H54 (cell line): ENCODE results near the gene JAZF1.

Experiments used
- DNase-seq: peaks from one replicate; pipeline ENCODE4 v3.0.0; 2011; ENCODE audit warnings: low spot score, mixed read lengths; ENCODE audit not compliant: insufficient read length
- FAIRE-seq: peaks from 3 replicates; lab custom pipeline; 2011; peaks lifted over from hg19 to GRCh38; lab: Jason Lieb, UNC
- POLR2A ChIP-seq: IDR thresholded peaks from 2 replicates; pipeline ENCODE4 v1.6.1; 2011; ENCODE audit warnings: low read depth, mild to moderate bottlenecking, low read length

The JAZF1 gene

GRCh38 chr7:28181416-28181815 lies 821 bp upstream of the JAZF1 start:
- DNase-seq (no peak), FAIRE-seq (no peak)
- TF ChIP-seq POLR2A, result no peak

GRCh38 chr7:28180031-28180363 lies 598 bp downstream of the JAZF1 start:
- DNase-seq (no peak), FAIRE-seq (no peak)
- TF ChIP-seq POLR2A, result no peak

GRCh38 chr7:28179120-28180030 lies 1.2 kb downstream of the JAZF1 start:
- FAIRE-seq (no peak), DNase-seq (peak; percentile 87)
- peak; percentile 67; the same call in 1 of the 2 replicates for TF ChIP-seq POLR2A

- DNase-seq (no peak), FAIRE-seq (no peak)
- TF ChIP-seq POLR2A, result no peak
These were observed 2.0 kb downstream of the JAZF1 start for GRCh38 chr7:28178599-28178998.

GRCh38 chr7:28177836-28178235 lies 2.8 kb downstream of the JAZF1 start:
- no peak for DNase-seq
- FAIRE-seq, result no peak
- no peak for TF ChIP-seq POLR2A

GRCh38 chr7:28176645-28177044 lies 4.0 kb downstream of the JAZF1 start:
- no peak for TF ChIP-seq POLR2A
- FAIRE-seq, result no peak
- no peak for DNase-seq

GRCh38 chr7:28176174-28176573 lies 4.4 kb downstream of the JAZF1 start:
- no peak for FAIRE-seq
- no peak for DNase-seq
- no peak for TF ChIP-seq POLR2A

- no peak for TF ChIP-seq POLR2A
- FAIRE-seq (peak; percentile 86), DNase-seq (peak; percentile 48)
These were observed 5.5 kb downstream of the JAZF1 start for GRCh38 chr7:28174901-28175661.

- FAIRE-seq (no peak), DNase-seq (no peak)
- TF ChIP-seq POLR2A, result no peak
These were observed 6.2 kb downstream of the JAZF1 start for GRCh38 chr7:28174442-28174841.

- FAIRE-seq, result no peak
These were observed 7.1 kb downstream of the JAZF1 start for GRCh38 chr7:28173531-28173930.

GRCh38 chr7:28172958-28173357 lies 7.6 kb downstream of the JAZF1 start:
- no peak for TF ChIP-seq POLR2A
- FAIRE-seq, result no peak
- no peak for DNase-seq

More at GRCh38 chr7:28173531-28173930, 7.1 kb downstream of the JAZF1 start:
- TF ChIP-seq POLR2A, result no peak
- no peak for DNase-seq

GRCh38 chr7:28170701-28171100 lies 9.9 kb downstream of the JAZF1 start:
- no peak for TF ChIP-seq POLR2A
- DNase-seq, result no peak
- FAIRE-seq, result no peak

- FAIRE-seq, result peak; percentile 87
- no peak for TF ChIP-seq POLR2A
- DNase-seq, result no peak
These were observed 11.4 kb downstream of the JAZF1 start for GRCh38 chr7:28169230-28169629.

GRCh38 chr7:28168393-28169158 lies 12.0 kb downstream of the JAZF1 start:
- FAIRE-seq (no peak), DNase-seq (no peak)
- TF ChIP-seq POLR2A, result no peak
